Measurements from ENCODE around the gene SFXN3. TPM values are rescaled to one million over a fixed set of nuclear protein-coding genes. Genes with fewer than 3 reads are reported as not detected.

Gene SFXN3
- total and polyA plus RNA-seq, 10 of the 15 experiments (the other 5 are each of a cell fraction or from before 2014, with no cell fraction given): 0.05 to 11.3 (median 1.2) TPM

- Histone ChIP-seq H3K27ac (ENCODE audit: control insufficient read depth, insufficient read depth) (no peak overlapping the region), H3K4me3 (no peak overlapping the region), H3K27me3 (replicated peaks in 1 of 2; ENCODE audit: control insufficient read depth in 2 of 2, insufficient read depth in 2 of 2, low read length in 1 of 2) (peaks cover 10% of the 10 kb centered on the region in 2 experiments), H3K9ac (ENCODE audit: control insufficient read depth, insufficient read depth, low read length) (no peak overlapping the region), H3K36me3 (ENCODE audit: control insufficient read depth in 2 of 2, insufficient read depth in 2 of 2, low read length in 1 of 2) (no peaks in the 10 kb centered on the region), H3K9me3 (replicated peaks; ENCODE audit: control insufficient read depth, insufficient read depth, low read length) (no peaks in the 10 kb centered on the region), H3K79me2 (ENCODE audit: control insufficient read depth, insufficient read depth, low read length) (no peaks in the 10 kb centered on the region), H3K4me2 (ENCODE audit: control insufficient read depth, insufficient read depth) (peak overlapping the region; percentile 48), H4K20me1 (ENCODE audit: control insufficient read depth, insufficient read depth) (no peaks in the 10 kb centered on the region), H2AFZ (ENCODE audit: control insufficient read depth, low read depth, low read length) (peak overlapping the region; percentile 41), H3K4me1 (ENCODE audit: control insufficient read depth, insufficient read depth, low read length) (peaks cover 10% of the 10 kb centered on the region)
- BruUV-seq (replicated peaks): no TSS peak
- ChIA-PET CTCF (interaction anchor here (0.6 to 6.8 kb wide), 14 partner anchors 11 to 675 kb away, joined by 3 to 91 read pairs (median 15); partner anchors contain the start of genes LZTS2, PDZD7 and SFXN3), SMC1A (ENCODE audit: uncharacterized antibody, unreplicated experiment) (no interaction called here), POLR2A (interaction anchor here (0.8 kb wide), 1 partner anchor 25 kb away, joined by 3 read pairs; no protein-coding TSS in a partner anchor), RAD21 (ENCODE audit: unreplicated experiment) (interaction anchor here (1.1 to 2.6 kb wide), 9 partner anchors 11 to 124 kb away, joined by 3 to 13 read pairs (median 6); partner anchors contain the start of genes PDZD7 and SFXN3)
- DNase-seq (ENCODE audit: low read depth, low spot score) (no peak), ATAC-seq (peak; percentile 33), FAIRE-seq (no peak)
- TF ChIP-seq POLR2AphosphoS2 (IDR thresholded peaks at IDR 0.05; ENCODE audit: low read depth, low read length) (no peak), RELB (IDR thresholded peaks at IDR 0.05; ENCODE audit: low read depth) (0 out of 2 replicates have a peak, but pooled peaks have one; percentile 20), ZBTB33 (IDR thresholded peaks at IDR 0.05) (no peak), MEF2B (IDR thresholded peaks at IDR 0.05; ENCODE audit: partially characterized antibody, poor library complexity, severe bottlenecking) (peak; percentile 45), MAX (IDR thresholded peaks at IDR 0.05; ENCODE audit: low read depth, low read length) (no peak), GATAD2B (conservative IDR thresholded peaks at IDR 0.05; ENCODE audit: low read depth) (no peak), IKZF1 (conservative IDR thresholded peaks at IDR 0.05) (0 out of 2 replicates have a peak, but pooled peaks have one; percentile 8), ZBTB4 (CRISPR knock-in tag; IDR thresholded peaks at IDR 0.05) (no peak), SPI1 (IDR thresholded peaks at IDR 0.05; ENCODE audit: borderline replicate concordance, insufficient read depth, low read depth, low read length) (0 out of 2 replicates have a peak, but pooled peaks have one; percentile 1), SUZ12 (IDR thresholded peaks at IDR 0.05; ENCODE audit: unreplicated experiment) (peak; percentile 85), RUNX3 (IDR thresholded peaks at IDR 0.05; ENCODE audit: low read length) (peak; percentile 43; the same call in 1 of the 2 replicates), USF2 (IDR thresholded peaks at IDR 0.05; ENCODE audit: borderline replicate concordance, low read depth, low read length) (no peak)
- 1% methylated on average over 17 of the region's 20 CpGs for WGBS (ENCODE audit: insufficient coverage, insufficient replicate concordance, low lambda C conversion rate, missing lambda C conversion rate)
- in situ Hi-C loops (cut with MboI) (no loop called here), intact Hi-C loops (cut with micrococcal nuclease; ENCODE audit: unreplicated experiment) (no loop called here)
These were observed 12.9 kb upstream of the SFXN3 start for GRCh38 chr10:101018118-101018599.
